PFSK-1 (cell line): ENCODE results near the gene MAPKAPK3.

Source experiments
- FOXP2 ChIP-seq: optimal IDR thresholded peaks from 2 replicates; pipeline ENCODE3; 2011; ENCODE audit warnings: borderline replicate concordance, control low read depth, inconsistent platforms; ENCODE audit not compliant: insufficient read depth; ENCODE audit errors: extremely low read length, extremely low read depth
- POLR2AphosphoS5 ChIP-seq: IDR thresholded peaks from 2 replicates; pipeline ENCODE4 v1.6.1; 2012; ENCODE audit warnings: low read depth, mild to moderate bottlenecking, control low read depth, low read length, moderate library complexity
- SIN3A ChIP-seq: IDR thresholded peaks from 2 replicates; pipeline ENCODE4 v1.6.1; 2012; ENCODE audit warnings: mild to moderate bottlenecking, low read length, moderate library complexity, borderline replicate concordance; ENCODE audit not compliant: insufficient read depth
- TAF1 ChIP-seq: IDR thresholded peaks from 2 replicates; pipeline ENCODE4 v1.6.1; 2012; ENCODE audit warnings: low read length, control low read depth, borderline replicate concordance; ENCODE audit not compliant: insufficient read depth
- TF ChIP-seq, protein P1 (sequence below), 2 experiments: IDR thresholded peaks; 2 replicates each; pipeline versions ENCODE4 v1.6.1 to v1.8.0; 2011 to 2012; ENCODE audit warnings: low read depth in 2 of 2, low read length in 2 of 2, control low read depth in 1 of 2, inconsistent platforms in 1 of 2, mild to moderate bottlenecking in 1 of 2, moderate library complexity in 1 of 2; ENCODE audit not compliant: insufficient read depth in 1 of 2

MAPKAPK3 gene

DNA sequence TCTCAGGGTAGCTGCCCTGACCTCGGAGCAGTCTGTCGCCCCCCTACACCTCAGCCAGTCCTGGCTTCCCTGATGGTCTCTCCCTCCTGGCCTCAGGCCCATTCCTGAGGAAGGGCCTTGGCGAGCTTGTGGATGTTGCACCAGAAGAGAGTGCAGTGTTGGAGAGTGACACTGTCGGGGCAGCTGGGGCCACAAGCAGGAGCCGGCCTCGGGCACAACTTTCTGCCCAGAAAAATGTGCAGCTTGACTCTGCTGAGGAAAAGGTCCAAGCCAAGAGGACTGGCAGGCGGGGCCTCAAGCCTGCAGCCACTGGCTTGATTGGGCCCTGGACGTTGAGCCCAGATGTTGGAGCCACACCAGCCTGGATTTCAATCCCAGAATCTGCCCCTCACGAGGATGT, 34.9 kb upstream of the MAPKAPK3 start:
- no peak for TF ChIP-seq POLR2AphosphoS5
- TF ChIP-seq, protein P1, sequence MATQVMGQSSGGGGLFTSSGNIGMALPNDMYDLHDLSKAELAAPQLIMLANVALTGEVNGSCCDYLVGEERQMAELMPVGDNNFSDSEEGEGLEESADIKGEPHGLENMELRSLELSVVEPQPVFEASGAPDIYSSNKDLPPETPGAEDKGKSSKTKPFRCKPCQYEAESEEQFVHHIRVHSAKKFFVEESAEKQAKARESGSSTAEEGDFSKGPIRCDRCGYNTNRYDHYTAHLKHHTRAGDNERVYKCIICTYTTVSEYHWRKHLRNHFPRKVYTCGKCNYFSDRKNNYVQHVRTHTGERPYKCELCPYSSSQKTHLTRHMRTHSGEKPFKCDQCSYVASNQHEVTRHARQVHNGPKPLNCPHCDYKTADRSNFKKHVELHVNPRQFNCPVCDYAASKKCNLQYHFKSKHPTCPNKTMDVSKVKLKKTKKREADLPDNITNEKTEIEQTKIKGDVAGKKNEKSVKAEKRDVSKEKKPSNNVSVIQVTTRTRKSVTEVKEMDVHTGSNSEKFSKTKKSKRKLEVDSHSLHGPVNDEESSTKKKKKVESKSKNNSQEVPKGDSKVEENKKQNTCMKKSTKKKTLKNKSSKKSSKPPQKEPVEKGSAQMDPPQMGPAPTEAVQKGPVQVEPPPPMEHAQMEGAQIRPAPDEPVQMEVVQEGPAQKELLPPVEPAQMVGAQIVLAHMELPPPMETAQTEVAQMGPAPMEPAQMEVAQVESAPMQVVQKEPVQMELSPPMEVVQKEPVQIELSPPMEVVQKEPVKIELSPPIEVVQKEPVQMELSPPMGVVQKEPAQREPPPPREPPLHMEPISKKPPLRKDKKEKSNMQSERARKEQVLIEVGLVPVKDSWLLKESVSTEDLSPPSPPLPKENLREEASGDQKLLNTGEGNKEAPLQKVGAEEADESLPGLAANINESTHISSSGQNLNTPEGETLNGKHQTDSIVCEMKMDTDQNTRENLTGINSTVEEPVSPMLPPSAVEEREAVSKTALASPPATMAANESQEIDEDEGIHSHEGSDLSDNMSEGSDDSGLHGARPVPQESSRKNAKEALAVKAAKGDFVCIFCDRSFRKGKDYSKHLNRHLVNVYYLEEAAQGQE (IDR thresholded peaks at IDR 0.05; ENCODE audit: insufficient read depth in 1 of 2, low read depth in 2 of 2, low read length in 2 of 2), result no peak
- TF ChIP-seq FOXP2, result no peak
- no peak for TF ChIP-seq SIN3A
- TF ChIP-seq TAF1, result no peak

DNA sequence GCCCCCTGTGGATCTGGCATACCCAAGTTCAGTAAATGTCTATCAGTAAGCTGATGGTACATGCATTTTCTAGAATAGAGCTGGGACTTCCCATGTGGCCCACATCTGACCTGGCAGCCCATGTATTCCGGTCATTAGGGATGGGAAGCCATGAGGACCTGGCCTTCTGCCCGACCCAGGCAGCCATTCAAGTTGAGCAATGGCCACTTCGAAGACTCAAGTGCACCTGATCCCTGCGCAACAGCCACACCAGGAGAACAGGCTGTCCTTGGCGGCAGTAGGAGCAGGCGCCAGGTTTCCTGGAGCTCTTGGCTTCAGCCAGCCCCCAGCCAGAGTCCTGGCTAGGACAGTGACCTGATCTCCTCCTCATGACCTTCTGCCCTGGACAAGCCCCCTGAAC, 33.1 kb upstream of the MAPKAPK3 start:
- no peak for TF ChIP-seq FOXP2

DNA sequence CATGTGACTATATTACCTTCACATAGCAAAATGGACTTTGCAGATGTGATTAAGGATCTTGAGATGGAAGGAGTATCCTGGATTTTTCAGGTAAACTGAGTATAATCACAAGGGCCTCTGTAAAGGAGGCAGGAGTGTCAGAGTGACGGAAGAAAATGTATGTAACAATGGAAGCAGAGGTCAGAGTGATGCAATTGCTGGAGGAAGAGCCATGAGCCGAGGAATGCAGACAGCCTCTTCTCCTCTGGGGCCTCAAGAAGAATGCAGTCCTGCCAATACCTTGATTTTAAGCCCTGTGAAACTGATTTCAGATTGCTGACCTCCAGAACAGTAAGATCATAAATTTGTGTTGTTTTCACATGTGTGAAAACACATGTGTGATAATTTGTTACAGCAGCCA, 32.6 kb upstream of the MAPKAPK3 start:
- TF ChIP-seq, protein P1 (IDR thresholded peaks at IDR 0.05; ENCODE audit: insufficient read depth in 1 of 2, low read depth in 2 of 2, low read length in 2 of 2), result no peak
- TF ChIP-seq SIN3A (no peak), TAF1 (no peak), FOXP2 (no peak), POLR2AphosphoS5 (no peak)

- no peak for TF ChIP-seq SIN3A
- no peak for TF ChIP-seq TAF1
- TF ChIP-seq POLR2AphosphoS5, result no peak
- TF ChIP-seq, protein P1 (IDR thresholded peaks at IDR 0.05; ENCODE audit: insufficient read depth in 1 of 2, low read depth in 2 of 2, low read length in 2 of 2), result no peak
- TF ChIP-seq FOXP2, result no peak
Measured at GRCh38 chr3:50585919-50586762, 30.8 kb upstream of the MAPKAPK3 start.

GRCh38 chr3:50586763-50587070, 30.2 kb upstream of the MAPKAPK3 start:
- TF ChIP-seq, protein P1 (IDR thresholded peaks at IDR 0.05; ENCODE audit: insufficient read depth in 1 of 2, low read depth in 2 of 2, low read length in 2 of 2), result no peak
- TF ChIP-seq TAF1 (no peak), FOXP2 (no peak), SIN3A (no peak), POLR2AphosphoS5 (no peak)
